ENCODE results near the gene SPIRE2.

DNA sequence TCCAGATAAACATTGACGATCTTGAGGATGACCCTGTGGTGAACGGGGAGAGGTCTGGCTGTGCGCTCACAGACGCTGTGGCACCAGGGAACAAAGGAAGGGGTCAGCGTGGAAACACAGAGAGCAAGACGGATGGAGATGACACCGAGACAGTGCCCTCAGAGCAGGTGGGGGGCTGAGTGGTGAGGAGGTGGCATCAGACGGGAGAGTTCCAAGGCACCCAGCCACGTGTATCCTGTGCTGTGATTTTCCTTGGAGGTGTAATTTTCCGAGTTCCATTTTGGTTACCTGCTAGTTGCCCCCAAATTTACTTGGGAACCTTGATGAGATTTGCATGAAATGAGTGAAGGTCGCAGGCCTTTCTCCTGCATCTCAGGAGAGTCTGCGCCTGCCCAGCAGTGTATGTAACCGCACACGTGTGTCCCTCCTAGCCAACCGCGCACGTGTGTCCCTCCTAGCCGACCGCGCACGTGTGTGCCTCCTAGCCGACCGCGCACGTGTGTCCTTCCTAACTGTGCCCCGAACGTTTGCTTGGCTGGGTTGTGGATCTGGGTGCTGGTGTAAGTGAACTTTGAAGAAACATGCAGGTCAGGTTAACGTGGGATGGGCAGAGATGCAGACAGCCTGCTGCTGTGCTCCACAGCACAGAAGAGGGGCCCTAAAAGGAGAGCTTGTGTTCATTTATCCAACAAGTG, 55.2 kb downstream of the SPIRE2 start:
- TF ChIP-seq, protein P1, sequence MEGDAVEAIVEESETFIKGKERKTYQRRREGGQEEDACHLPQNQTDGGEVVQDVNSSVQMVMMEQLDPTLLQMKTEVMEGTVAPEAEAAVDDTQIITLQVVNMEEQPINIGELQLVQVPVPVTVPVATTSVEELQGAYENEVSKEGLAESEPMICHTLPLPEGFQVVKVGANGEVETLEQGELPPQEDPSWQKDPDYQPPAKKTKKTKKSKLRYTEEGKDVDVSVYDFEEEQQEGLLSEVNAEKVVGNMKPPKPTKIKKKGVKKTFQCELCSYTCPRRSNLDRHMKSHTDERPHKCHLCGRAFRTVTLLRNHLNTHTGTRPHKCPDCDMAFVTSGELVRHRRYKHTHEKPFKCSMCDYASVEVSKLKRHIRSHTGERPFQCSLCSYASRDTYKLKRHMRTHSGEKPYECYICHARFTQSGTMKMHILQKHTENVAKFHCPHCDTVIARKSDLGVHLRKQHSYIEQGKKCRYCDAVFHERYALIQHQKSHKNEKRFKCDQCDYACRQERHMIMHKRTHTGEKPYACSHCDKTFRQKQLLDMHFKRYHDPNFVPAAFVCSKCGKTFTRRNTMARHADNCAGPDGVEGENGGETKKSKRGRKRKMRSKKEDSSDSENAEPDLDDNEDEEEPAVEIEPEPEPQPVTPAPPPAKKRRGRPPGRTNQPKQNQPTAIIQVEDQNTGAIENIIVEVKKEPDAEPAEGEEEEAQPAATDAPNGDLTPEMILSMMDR (IDR thresholded peaks at IDR 0.05; ENCODE audit: poor library complexity) = no peak
- TF ChIP-seq EZH2 (IDR thresholded peaks at IDR 0.05; ENCODE audit: borderline replicate concordance) = no peak
- TF ChIP-seq EZH2phosphoT487 (IDR thresholded peaks at IDR 0.05; ENCODE audit: low read depth, severe bottlenecking, unreplicated experiment) = no peak

Measured in hepatocyte (in vitro differentiated cells).